Measurements from ENCODE around the gene DDO.

DDO gene

DNA sequence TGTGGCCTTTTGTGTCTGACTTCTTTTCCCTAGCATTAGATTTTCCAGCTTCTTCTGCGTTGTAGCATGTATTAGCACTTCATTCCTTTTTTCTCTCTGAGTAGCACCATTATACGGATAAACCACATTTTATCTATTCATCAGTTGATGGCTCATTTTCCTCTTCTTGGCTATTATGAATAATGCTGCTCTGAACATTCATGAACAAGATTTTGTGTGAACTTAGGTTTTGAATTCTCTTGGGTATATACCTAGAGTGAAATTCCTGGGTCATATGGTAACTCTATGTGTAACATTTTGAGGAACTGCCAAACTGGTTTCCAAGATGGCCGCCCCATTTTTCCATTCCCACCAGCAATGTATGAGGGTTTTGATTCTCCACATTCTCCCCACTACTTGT is 32.4 kb upstream of the DDO start:
- Histone ChIP-seq H3K9me3 (ENCODE audit: control insufficient read depth, low read length) (no peaks in the 10 kb centered on the region), H3K27ac (ENCODE audit: insufficient read depth, low read depth, low read length, poor library complexity, severe bottlenecking) (no peak overlapping the region), H3K4me3 (ENCODE audit: insufficient read depth, low read depth, low read length) (no peak overlapping the region), H3K36me3 (ENCODE audit: control insufficient read depth, insufficient read depth, low read length) (no peaks in the 10 kb centered on the region), H3K27me3 (ENCODE audit: control insufficient read depth, insufficient read depth, low read length, poor library complexity, severe bottlenecking) (no peaks in the 10 kb centered on the region), H3K4me1 (ENCODE audit: control insufficient read depth, insufficient read depth, low read length) (no peaks in the 10 kb centered on the region)
- WGBS, 2 experiments, result 93 to 98% methylated on average over 2 to 3 of the region's 3 CpGs

DNA sequence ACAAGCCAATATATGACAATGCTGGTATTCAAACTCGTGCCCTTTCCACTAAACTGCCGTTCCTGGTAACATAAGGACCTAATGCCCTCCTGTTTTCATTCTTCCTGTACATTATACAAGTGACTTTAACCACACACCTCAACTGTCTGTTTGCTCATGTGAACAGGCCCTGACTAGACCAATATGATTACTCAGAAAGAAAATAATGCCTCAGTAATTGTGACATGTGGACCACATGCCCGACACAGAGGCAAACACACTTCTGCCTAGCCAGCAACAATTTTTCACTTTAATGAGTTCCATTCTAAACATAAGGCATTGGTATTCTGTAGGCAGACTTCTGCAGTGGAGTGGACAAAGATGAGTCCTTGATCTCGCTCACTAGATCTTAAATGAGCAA is 31.0 kb upstream of the DDO start:
- H3K9me3 ChIP-seq (ENCODE audit: control insufficient read depth, low read length), result no peaks in the 10 kb centered on the region
- H3K27me3 ChIP-seq (ENCODE audit: control insufficient read depth, insufficient read depth, low read length, poor library complexity, severe bottlenecking), result no peaks in the 10 kb centered on the region
- H3K36me3 ChIP-seq (ENCODE audit: control insufficient read depth, insufficient read depth, low read length), result no peaks in the 10 kb centered on the region
- H3K4me1 ChIP-seq (ENCODE audit: control insufficient read depth, insufficient read depth, low read length), result no peaks in the 10 kb centered on the region
- WGBS, 2 experiments, result 92% methylated on average over 4 of the region's 4 CpGs
- H3K27ac ChIP-seq (ENCODE audit: insufficient read depth, low read depth, low read length, poor library complexity, severe bottlenecking), result no peak overlapping the region
- H3K4me3 ChIP-seq (ENCODE audit: insufficient read depth, low read depth, low read length), result no peak overlapping the region

DNA sequence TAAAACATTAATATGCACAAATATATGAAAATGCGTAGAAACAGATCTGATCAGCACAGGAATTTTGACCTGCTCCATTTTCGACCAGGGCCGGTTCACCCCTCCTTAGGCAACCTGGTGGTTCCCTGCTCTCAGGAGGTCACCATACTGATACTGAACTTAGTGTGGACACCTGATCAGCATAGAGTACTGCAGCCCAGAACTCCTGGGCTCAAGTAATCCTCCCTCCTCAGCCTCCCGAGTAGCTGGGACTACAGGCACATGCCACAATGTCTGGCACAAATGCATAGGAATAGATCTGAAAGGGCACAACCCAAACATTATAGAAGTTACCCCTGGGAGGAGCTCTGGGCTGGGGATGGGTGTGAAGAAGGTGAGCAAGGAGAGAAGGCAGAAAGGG is 24.7 kb upstream of the DDO start:
- 93 to 96% methylated on average over 4 of the region's 4 CpGs for WGBS, 2 experiments
- Histone ChIP-seq H3K27ac (ENCODE audit: insufficient read depth, low read depth, low read length, poor library complexity, severe bottlenecking) (no peak overlapping the region), H3K9me3 (ENCODE audit: control insufficient read depth, low read length) (no peaks in the 10 kb centered on the region)

DNA sequence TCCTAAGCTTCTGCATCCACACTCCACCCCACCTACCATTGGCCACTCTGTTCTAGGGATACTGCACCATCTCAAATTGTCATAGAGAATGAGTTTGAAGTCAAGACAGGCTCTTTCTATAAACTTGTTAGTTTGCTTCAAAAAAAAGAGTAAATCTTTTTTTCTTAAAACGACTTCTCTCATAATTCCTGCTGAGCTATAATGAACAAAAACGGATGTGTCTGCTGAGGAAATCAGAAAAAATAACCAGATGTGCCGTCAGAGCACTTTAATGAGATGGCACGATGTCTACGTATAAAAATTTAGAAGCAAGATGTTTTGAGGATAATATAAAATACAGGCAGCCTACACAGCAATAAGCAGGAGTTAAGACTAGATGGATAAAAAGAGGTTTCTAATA is 24.0 kb upstream of the DDO start:
- Histone ChIP-seq H3K4me3 (ENCODE audit: insufficient read depth, low read depth, low read length) (no peak overlapping the region), H3K9me3 (ENCODE audit: control insufficient read depth, low read length) (no peaks in the 10 kb centered on the region), H3K27me3 (ENCODE audit: control insufficient read depth, insufficient read depth, low read length, poor library complexity, severe bottlenecking) (no peaks in the 10 kb centered on the region), H3K4me1 (ENCODE audit: control insufficient read depth, insufficient read depth, low read length) (no peaks in the 10 kb centered on the region), H3K27ac (ENCODE audit: insufficient read depth, low read depth, low read length, poor library complexity, severe bottlenecking) (no peak overlapping the region), H3K36me3 (ENCODE audit: control insufficient read depth, insufficient read depth, low read length) (no peaks in the 10 kb centered on the region)
- WGBS, 2 experiments, result 70 to 76% methylated on average over 5 of the region's 5 CpGs

More for the DNA sequence above, 24.7 kb upstream of the DDO start:
- no peaks in the 10 kb centered on the region for H3K4me1 ChIP-seq (ENCODE audit: control insufficient read depth, insufficient read depth, low read length)
- H3K4me3 ChIP-seq (ENCODE audit: insufficient read depth, low read depth, low read length), result no peak overlapping the region
- H3K27me3 ChIP-seq (ENCODE audit: control insufficient read depth, insufficient read depth, low read length, poor library complexity, severe bottlenecking), result no peaks in the 10 kb centered on the region
- H3K36me3 ChIP-seq (ENCODE audit: control insufficient read depth, insufficient read depth, low read length), result no peaks in the 10 kb centered on the region

DNA sequence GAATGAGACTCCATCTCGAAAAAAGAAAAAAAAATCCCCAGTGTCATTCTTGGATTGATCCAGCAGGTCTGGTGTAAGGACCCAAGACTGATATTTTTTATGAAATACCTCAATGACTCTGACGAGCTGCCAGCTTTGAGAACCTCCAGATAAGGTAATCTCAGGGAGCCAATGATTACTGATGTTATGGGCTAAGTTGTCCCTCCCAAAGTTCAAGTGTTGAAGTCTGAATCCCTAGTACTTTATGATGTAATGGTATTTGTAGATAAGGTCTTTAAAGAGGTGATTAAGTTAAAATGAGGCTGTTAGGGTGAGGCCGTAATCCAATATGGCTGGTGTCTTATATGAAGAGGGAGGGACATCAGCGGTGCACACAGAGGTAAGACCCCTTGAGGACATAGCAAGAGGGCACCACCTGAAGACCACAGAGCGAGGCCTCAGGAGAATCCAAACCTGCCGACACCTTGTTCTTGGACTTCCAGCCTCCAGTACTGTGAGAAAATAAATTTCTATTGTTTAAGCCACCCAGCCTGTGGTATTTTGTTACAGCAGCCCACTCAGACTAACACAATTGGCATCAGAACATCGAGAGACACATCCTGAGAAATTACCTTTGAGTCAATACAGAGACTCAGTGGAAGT is 19.7 kb upstream of the DDO start:
- Histone ChIP-seq H3K27me3 (ENCODE audit: control insufficient read depth, insufficient read depth, low read length, poor library complexity, severe bottlenecking) (no peaks in the 10 kb centered on the region), H3K4me3 (ENCODE audit: insufficient read depth, low read depth, low read length) (no peak overlapping the region), H3K9me3 (ENCODE audit: control insufficient read depth, low read length) (no peaks in the 10 kb centered on the region), H3K36me3 (ENCODE audit: control insufficient read depth, insufficient read depth, low read length) (no peaks in the 10 kb centered on the region), H3K4me1 (ENCODE audit: control insufficient read depth, insufficient read depth, low read length) (no peaks in the 10 kb centered on the region), H3K27ac (ENCODE audit: insufficient read depth, low read depth, low read length, poor library complexity, severe bottlenecking) (no peak overlapping the region)
- 95 to 96% methylated on average over 7 of the region's 7 CpGs for WGBS, 2 experiments

DNA sequence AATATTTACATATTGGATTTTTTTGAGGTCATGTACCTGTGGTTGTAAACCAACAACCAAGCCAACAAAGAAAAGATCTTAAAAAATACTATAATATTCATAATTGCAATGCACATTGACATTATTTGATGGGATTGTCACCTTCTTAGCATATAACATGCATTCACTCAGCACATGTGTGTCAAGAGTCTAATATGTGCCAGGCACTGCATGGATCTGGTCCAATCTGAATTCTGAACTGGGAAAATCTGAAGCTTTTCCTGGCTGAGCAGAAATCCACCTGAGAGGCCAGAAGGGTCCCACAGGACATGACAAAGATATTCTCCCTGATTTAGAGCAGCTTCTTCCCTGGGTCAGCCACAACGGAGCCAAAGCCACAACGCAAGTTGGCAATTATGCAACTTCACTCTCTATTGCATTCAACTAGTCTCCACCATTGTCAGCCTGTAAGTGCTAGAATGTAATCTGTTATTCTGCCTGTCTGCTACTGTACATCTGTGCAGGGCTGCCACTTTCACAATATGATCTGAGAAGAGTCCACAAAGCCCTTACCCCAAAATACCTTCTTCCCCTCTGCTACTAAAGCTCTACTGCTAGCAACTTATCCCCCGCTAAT is 17.0 kb upstream of the DDO start:
- H3K27ac ChIP-seq (ENCODE audit: insufficient read depth, low read depth, low read length, poor library complexity, severe bottlenecking), result no peak overlapping the region
- no peaks in the 10 kb centered on the region for H3K27me3 ChIP-seq (ENCODE audit: control insufficient read depth, insufficient read depth, low read length, poor library complexity, severe bottlenecking)
- H3K4me1 ChIP-seq (ENCODE audit: control insufficient read depth, insufficient read depth, low read length), result no peaks in the 10 kb centered on the region
- 91 to 95% methylated on average over 3 of the region's 3 CpGs for WGBS, 2 experiments
- no peaks in the 10 kb centered on the region for H3K9me3 ChIP-seq (ENCODE audit: control insufficient read depth, low read length)
- H3K36me3 ChIP-seq (ENCODE audit: control insufficient read depth, insufficient read depth, low read length), result no peaks in the 10 kb centered on the region
- no peak overlapping the region for H3K4me3 ChIP-seq (ENCODE audit: insufficient read depth, low read depth, low read length)

DNA sequence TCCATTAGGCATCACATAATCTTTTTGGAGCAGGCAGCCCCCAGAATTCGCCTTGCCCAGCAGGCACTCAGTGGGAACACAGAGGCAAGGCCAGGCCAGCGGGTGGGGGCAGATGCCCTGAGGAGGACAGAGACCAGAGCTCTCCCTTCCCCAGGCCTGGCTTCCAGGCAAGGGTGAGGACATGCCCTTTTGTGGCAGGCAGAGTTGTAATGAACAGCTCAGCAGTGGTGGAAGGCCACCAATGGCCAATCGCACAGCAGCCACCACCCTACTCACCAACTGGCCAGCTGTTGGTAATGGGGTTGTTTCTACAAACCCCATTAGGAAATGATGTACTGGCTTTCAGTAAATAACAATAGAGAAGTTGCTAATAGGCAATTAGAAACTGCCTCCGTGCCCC is 15.4 kb upstream of the DDO start:
- Histone ChIP-seq H3K27ac (ENCODE audit: insufficient read depth, low read depth, low read length, poor library complexity, severe bottlenecking) (no peak overlapping the region), H3K27me3 (ENCODE audit: control insufficient read depth, insufficient read depth, low read length, poor library complexity, severe bottlenecking) (no peaks in the 10 kb centered on the region), H3K4me1 (ENCODE audit: control insufficient read depth, insufficient read depth, low read length) (no peaks in the 10 kb centered on the region), H3K9me3 (ENCODE audit: control insufficient read depth, low read length) (no peaks in the 10 kb centered on the region), H3K36me3 (ENCODE audit: control insufficient read depth, insufficient read depth, low read length) (no peaks in the 10 kb centered on the region), H3K4me3 (ENCODE audit: insufficient read depth, low read depth, low read length) (no peak overlapping the region)
- 85 to 92% methylated on average over 3 to 4 of the region's 4 CpGs for WGBS, 2 experiments

DNA sequence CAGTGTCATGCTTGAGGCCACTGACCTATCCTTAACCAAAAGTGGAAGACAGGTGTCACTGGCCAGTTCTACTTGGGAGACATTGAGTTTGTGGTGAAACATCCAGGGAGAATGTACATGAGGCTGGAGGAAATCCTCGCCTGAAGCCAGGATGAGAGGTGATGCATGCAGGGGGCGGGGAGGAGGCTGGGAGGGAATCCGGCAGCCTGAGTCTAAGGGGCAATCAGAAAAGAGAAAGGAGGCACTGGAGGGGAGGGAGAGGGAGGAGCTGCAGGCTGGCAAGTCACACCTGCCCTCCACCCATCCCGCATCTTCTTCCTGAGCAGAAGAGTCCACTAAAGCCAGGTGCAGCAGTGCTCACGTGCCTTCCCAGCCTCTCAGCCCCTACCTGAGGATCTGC is 14.9 kb upstream of the DDO start:
- Histone ChIP-seq H3K9me3 (ENCODE audit: control insufficient read depth, low read length) (no peaks in the 10 kb centered on the region), H3K27me3 (ENCODE audit: control insufficient read depth, insufficient read depth, low read length, poor library complexity, severe bottlenecking) (no peaks in the 10 kb centered on the region), H3K4me1 (ENCODE audit: control insufficient read depth, insufficient read depth, low read length) (no peaks in the 10 kb centered on the region), H3K4me3 (ENCODE audit: insufficient read depth, low read depth, low read length) (no peak overlapping the region), H3K27ac (ENCODE audit: insufficient read depth, low read depth, low read length, poor library complexity, severe bottlenecking) (no peak overlapping the region), H3K36me3 (ENCODE audit: control insufficient read depth, insufficient read depth, low read length) (no peaks in the 10 kb centered on the region)
- WGBS, 2 experiments, result 51 to 65% methylated on average over 5 of the region's 5 CpGs

DNA sequence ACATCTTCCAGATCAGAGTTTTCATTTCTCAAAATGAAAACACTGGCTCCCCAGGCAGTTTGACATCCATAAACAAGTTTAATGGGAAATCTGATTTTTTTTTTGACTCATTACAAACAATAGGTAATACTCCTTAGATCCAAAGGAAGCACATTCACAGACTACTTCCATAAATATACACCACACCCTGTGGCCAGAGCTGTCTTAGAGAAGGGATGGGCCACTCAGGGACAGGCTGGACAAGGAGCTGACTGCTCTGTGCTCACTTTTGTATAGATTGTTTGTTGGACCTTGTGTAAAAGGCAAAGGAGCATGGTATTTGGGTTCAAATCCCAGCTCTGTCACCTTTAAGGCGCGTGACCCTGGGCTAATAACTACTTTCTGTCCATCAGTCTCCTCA is 12.8 kb upstream of the DDO start:
- H3K27me3 ChIP-seq (ENCODE audit: control insufficient read depth, insufficient read depth, low read length, poor library complexity, severe bottlenecking), result no peaks in the 10 kb centered on the region
- H3K4me3 ChIP-seq (ENCODE audit: insufficient read depth, low read depth, low read length), result no peak overlapping the region
- H3K27ac ChIP-seq (ENCODE audit: insufficient read depth, low read depth, low read length, poor library complexity, severe bottlenecking), result no peak overlapping the region
- no peaks in the 10 kb centered on the region for H3K9me3 ChIP-seq (ENCODE audit: control insufficient read depth, low read length)
- WGBS, 2 experiments, result 88 to 96% methylated on average over 2 of the region's 2 CpGs
- H3K4me1 ChIP-seq (ENCODE audit: control insufficient read depth, insufficient read depth, low read length), result no peaks in the 10 kb centered on the region
- no peaks in the 10 kb centered on the region for H3K36me3 ChIP-seq (ENCODE audit: control insufficient read depth, insufficient read depth, low read length)

DNA sequence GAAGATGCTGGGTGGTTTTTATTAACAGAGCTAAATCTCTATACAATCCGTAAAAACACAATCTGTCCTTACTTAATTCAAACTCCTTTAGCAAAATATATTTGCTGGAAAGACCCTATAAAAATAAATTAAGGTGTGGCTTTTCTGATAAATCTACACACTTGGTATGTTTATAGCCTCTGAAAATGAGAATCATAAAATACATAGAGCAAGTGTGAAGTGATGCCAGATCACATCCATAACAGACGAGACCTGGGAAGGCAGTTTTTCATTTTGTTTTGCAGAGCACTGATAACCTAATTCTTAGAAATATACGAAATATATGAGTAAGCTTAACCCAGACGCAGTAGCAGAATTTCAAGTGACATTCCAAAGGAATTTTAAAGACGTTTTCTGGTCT is 10.4 kb upstream of the DDO start:
- Histone ChIP-seq H3K27ac (ENCODE audit: insufficient read depth, low read depth, low read length, poor library complexity, severe bottlenecking) (no peak overlapping the region), H3K9me3 (ENCODE audit: control insufficient read depth, low read length) (no peaks in the 10 kb centered on the region), H3K4me3 (ENCODE audit: insufficient read depth, low read depth, low read length) (no peak overlapping the region), H3K4me1 (ENCODE audit: control insufficient read depth, insufficient read depth, low read length) (no peaks in the 10 kb centered on the region), H3K27me3 (ENCODE audit: control insufficient read depth, insufficient read depth, low read length, poor library complexity, severe bottlenecking) (no peaks in the 10 kb centered on the region), H3K36me3 (ENCODE audit: control insufficient read depth, insufficient read depth, low read length) (no peaks in the 10 kb centered on the region)
- WGBS, 2 experiments, result 89 to 93% methylated on average over 4 of the region's 5 CpGs

DNA sequence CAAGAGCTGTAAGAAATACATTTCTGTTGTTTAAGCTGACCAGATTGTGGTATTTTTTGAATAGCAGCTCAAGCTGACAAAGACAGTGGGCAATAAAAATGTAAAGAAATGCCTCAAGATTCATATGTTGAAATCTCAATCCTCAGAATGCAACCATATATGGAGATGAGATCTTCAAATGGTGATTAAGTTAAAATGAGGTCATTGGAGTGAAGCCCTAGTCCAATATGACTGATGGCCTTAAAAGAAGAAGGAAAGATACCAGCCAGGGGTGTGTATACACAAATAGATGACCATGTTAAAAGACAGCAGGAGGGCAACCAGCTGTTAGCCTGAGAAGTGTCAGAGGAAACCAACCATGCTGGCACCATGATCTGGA is 7.1 kb upstream of the DDO start:
- Histone ChIP-seq H3K9me3 (ENCODE audit: control insufficient read depth, low read length) (no peaks in the 10 kb centered on the region), H3K27ac (ENCODE audit: insufficient read depth, low read depth, low read length, poor library complexity, severe bottlenecking) (no peak overlapping the region), H3K36me3 (ENCODE audit: control insufficient read depth, insufficient read depth, low read length) (no peaks in the 10 kb centered on the region), H3K27me3 (ENCODE audit: control insufficient read depth, insufficient read depth, low read length, poor library complexity, severe bottlenecking) (no peaks in the 10 kb centered on the region), H3K4me1 (ENCODE audit: control insufficient read depth, insufficient read depth, low read length) (no peaks in the 10 kb centered on the region), H3K4me3 (ENCODE audit: insufficient read depth, low read depth, low read length) (no peak overlapping the region)

Data from ectodermal cell (in vitro differentiated cells).